Thyroid gland (tissue), 4 donors: Measurements from ENCODE around the gene MIP.

Experiments used
- POLR2A ChIP-seq, 2 donors: fragments of 450-650 bp; IDR thresholded peaks; one replicate each; pipeline ENCODE4 v1.6.1; 2017; ENCODE audit warnings: antibody characterized with exemption in 2 of 2, mild to moderate bottlenecking in 2 of 2, moderate library complexity in 1 of 2
- TF ChIP-seq, protein P1 (sequence below), 6 experiments: fragments of 200-600 bp in 3 of 6; fragments of 450-650 bp in 3 of 6; sonication (generic) in 3 of 6; IDR thresholded peaks; one replicate each; pipeline ENCODE4 v1.5.1; 2016 to 2019; ENCODE audit warnings: antibody characterized with exemption in 6 of 6, mild to moderate bottlenecking in 2 of 6, inconsistent platforms in 1 of 6, moderate library complexity in 1 of 6

DNA sequence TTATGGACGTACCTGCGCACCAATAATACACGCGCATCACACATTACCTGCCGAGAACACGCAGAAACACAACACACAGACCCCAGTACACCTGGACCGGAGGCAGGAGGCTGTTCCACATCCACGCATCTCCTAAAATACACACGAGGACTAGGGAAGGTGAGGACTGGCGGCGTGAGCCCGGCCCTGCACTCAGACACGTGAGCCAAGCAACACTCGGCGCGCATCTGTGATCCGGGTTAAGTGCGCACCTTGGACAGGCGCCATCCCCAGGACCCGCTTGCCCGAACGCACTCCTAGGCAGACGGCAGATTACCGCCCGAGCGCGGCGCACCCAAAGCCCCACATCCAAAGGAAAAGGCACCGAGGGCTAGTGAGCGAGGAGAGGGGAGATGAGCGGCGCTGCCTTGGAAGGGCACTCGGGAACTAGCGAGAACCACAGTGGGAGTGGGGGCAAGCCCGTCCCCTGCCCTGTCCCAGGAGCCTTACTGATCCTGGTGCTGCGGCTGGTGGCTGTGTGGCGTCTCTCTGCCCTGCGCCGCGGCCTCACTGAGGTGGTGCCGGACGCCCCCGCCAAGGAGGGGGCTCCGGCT lies 33.1 kb upstream of the MIP start:
- TF ChIP-seq, protein P1, sequence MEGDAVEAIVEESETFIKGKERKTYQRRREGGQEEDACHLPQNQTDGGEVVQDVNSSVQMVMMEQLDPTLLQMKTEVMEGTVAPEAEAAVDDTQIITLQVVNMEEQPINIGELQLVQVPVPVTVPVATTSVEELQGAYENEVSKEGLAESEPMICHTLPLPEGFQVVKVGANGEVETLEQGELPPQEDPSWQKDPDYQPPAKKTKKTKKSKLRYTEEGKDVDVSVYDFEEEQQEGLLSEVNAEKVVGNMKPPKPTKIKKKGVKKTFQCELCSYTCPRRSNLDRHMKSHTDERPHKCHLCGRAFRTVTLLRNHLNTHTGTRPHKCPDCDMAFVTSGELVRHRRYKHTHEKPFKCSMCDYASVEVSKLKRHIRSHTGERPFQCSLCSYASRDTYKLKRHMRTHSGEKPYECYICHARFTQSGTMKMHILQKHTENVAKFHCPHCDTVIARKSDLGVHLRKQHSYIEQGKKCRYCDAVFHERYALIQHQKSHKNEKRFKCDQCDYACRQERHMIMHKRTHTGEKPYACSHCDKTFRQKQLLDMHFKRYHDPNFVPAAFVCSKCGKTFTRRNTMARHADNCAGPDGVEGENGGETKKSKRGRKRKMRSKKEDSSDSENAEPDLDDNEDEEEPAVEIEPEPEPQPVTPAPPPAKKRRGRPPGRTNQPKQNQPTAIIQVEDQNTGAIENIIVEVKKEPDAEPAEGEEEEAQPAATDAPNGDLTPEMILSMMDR (IDR thresholded peaks at IDR 0.05): no peak
- no peak for TF ChIP-seq POLR2A (IDR thresholded peaks at IDR 0.05)
